Activated CD8-positive, alpha-beta memory T cell treated with anti-CD3 and anti-CD28 coated beads, Interleukin-2, amount 50 U/mL, for 4 hours (primary cell): ENCODE data around the gene FNDC4.
A peak's percentile ranks its signal among the peaks of the same experiment; 100 is the strongest.

Experiments used
- DNase-seq: peaks from one replicate; pipeline ENCODE4 v3.0.0-alpha.2; 2020

Gene FNDC4

DNA sequence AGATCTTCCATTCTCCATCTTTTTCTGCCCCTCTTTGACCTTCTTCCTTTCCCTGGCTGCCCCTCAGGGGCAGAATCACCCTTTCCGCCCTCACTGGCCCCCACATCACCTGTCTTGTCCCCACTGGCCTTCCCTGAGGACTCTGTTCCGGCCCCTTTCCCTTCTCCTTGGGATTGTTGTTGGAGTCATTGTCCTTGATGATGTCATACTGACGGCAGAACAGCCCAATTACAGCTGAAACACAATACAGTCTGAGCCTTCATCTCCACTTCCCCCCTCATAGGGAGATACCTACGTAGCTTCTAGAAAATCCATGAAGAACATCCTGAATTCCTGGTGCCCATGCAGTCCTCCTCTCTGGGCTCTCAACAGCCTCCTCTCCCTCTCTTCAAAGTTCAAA, 2.4 kb downstream of the FNDC4 start:
- no peak for DNase-seq

DNA sequence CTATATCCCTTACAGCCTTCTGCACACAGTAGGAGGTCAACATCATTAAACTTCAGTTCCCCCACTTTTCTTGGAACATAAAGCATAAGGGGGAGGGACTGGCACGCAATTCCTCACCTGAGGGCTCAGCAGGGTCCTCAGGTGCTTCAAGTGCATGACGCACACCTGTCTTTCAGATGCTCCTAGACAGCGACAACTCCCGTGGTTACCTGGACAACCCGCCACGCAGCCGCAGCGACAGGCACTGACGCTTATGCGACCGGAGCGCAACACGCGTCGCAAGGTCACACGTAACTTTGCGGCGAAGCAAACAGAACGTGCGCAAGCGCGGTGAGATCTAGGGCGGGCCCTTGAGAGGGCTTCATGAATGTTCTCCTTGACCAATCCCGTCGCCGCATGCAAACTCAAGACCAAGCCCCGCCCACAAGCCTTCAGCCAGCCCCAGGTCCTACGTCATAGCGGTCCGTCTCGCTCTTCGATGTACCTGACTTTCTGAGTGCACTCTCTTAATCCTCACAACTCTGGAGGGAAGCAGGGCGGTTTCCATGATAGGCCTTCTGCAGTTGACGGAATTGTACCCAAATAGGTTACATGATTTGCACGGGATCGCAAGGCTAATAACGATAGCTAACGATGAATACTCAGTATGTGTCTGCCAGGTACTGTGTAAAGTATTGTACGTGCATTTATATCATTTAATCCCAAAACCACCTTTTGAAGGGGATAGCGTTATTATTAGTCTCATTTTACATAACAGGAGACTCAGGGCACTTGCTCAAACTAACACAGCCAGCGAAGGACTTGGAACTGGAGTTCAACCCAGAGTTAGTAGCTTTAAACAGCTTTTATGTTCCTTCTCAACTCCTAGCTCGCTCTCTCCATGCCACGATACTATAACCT, 5.3 kb downstream of the FNDC4 start, which contains the start of gene IFT172:
TSS of gene IFT172 (minus strand) at position 246 of the 900 bp plus-strand sequence. CDS start at position 156, 90 bp downstream.
- peak; percentile 98 for DNase-seq

DNA sequence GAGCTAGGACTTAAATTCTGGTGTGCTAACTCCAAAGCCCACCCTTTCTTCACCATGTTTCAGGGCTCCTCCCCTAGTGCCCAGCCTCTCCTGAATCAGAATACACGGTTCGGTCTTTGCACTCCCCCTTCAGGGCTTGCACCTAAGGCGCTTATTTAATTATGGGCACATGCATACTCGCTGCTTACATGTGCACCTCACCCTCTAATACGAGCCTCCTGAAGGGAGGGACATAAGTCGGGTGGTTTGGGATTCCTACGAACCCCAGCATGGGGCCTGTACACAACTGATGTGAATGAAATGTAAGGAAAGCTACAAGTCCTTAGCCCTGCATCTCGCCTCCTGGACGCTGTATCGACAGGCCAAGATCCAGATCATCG, 5.9 kb downstream of the FNDC4 start:
- no peak for DNase-seq

DNA sequence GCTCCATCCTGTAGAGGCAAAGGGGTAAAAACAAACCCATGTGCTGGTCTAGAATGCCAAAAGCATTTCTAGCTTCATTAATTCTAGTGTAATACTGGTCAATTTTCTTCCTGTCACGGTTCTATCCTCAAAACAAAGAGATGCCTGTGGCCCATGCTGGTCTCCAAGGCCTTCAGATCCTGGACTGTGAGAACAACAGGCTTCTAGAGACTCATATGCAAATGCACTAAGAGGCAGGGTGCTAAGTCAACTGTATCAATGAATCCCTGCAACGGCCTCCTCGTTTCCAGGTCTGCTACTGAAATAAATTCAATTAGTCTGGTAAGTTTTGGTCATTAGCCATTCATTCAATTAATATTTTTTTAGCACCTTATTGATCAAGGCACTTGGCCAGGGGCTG, 9.5 kb downstream of the FNDC4 start:
- no peak for DNase-seq

DNA sequence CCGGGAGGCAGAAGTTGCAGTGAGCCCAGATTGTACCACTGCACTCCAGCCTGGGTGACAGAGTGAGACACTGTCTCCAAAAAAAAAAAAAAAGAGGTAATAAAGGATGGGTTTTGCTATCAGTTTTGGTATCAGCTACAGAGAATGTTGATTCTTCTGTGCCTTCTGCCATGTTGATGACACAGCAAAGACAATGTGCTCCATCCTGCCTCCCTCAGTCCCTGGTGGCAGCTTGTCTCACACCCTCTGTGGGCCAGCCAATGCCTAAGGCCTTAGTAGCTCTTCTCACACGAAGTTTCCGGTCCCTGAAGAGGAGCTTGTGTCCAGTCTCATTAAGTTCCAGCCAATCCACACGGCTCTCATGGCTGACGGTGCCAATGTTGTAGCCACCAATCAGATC, 23.0 kb downstream of the FNDC4 start:
- no peak for DNase-seq

DNA sequence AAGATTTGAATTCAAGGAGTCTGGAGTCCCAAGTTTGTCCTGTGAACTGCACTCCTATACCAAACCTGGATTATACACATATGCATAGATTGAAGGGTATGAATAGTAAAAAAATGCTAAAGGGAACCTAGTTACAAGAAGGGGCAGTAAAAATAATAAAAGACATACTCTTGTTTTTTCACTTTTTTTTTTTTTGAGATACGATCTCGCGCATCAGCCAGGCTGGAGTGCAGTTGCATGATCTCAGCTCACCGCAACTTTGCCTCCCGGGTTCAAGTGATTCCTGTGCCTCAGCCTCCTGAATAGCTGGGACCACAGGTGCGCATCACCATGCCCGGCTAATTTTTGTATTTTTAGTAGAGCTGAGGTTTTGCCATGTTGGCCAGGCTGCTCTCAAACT, 30.6 kb downstream of the FNDC4 start:
- DNase-seq = no peak

DNA sequence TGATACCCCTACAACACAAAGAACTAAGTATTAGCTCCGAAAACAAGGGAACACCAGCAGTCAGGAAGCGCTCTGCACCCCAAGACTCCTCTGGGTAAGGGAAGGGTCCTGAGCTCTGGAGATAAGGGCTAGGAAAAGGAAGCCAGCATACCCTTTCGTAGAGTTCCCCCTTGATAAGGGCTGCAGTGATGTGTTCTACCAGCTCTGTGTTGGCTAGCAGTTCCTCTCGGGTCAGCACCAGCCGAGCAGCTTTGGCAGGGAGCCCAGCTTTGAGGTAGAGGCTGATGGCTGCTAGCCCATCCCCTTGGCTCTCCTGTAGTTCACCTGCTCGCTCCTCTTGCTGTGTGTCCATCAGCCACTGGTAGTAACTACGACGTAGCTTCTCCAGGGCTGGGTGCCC, 33.9 kb downstream of the FNDC4 start:
- no peak for DNase-seq

DNA sequence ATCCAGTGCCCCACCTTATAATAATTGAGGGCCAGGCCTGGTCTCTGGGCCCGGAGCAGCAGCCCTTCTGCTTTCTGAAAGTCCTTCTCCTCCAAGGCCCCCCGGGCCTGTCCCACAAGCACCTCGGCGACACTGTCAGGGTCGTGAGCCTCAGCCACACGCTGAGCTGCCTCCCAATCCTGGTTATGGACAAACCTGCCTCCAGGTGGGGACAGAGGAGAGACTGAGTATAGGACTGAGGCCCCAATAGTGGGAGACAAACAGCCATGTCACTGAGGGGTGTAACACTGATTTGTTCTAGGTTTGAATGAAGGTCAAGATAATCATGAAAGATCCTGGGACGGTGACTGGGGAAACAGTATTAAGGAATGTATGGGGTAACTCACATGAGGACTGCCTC, 41.0 kb downstream of the FNDC4 start:
- DNase-seq = no peak

DNA sequence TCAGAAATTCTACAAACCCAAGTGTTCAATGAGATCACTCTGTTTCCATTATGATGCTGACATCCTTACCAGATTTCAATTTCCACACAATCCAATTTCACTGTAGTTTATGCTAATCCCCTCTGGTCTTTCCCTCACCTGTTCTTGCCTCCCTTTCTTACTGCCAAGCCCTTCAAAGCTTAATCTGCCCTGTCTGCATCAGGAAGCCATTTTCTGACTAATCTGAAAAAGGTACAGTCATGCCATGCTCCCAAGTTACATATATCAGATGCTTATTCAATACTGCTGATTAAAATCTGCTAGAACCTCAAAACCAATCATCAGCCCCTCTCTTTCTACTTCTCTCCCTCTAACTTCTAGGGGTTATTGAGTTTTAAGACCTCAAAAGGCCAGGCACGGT, 43.9 kb downstream of the FNDC4 start:
- no peak for DNase-seq

DNA sequence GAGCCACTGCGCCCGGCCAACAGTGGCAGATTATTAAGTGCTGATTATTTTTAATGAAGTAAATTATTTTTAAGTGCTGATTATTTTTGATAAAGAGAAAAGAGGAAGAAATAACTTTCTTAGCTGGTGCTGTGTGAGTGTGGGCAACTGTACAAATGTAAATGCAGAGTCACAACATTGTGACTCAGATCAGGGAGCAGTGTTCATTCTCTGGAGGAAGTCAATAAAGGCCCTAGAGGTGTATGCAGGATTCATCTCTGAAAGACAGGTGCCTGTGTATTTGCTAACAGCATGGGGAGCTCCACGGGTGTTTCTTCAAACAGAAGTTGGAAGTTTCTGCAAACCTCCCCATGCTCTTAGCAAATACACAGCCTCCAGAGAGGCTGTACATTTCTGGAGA, 46.6 kb downstream of the FNDC4 start:
- DNase-seq = no peak

DNA sequence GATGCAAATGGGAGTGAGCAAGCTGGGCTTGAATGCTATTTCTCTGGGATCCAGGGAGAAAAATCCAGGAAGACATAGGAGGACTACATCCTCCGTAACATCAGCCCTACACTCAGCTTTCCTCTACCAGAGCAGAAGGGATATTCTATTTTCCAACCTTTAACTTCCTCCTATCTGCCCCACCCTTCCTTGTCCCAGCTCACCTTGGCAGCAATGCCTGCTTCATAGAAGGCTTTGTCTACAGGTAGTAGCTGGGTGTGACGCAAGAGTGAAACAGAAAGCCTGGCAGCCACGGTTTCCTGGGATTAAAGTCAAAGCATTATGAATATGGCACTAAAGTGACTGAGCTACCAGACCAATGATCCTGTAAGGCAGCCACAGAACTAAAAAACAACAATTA, 48.9 kb downstream of the FNDC4 start:
- no peak for DNase-seq

DNA sequence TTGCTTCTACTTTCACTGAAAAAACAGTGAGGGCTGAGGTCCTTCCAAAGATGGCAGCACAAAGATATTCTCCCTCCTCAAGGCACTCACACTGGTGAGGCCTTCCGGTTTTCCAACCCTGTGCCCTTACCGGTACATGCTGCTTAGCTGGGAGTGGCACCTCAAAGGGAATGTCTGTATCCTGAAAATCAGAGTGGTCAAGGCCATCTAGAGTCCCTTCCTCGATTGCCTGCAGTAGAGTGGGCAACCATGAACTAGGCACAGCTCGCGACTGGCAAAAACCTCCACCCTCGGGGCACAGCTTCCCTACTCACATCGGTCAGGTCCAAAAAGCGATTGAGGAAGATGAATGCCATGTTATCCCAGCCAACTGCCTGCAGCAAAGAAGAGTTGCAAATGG, 49.4 kb downstream of the FNDC4 start:
- no peak for DNase-seq

DNA sequence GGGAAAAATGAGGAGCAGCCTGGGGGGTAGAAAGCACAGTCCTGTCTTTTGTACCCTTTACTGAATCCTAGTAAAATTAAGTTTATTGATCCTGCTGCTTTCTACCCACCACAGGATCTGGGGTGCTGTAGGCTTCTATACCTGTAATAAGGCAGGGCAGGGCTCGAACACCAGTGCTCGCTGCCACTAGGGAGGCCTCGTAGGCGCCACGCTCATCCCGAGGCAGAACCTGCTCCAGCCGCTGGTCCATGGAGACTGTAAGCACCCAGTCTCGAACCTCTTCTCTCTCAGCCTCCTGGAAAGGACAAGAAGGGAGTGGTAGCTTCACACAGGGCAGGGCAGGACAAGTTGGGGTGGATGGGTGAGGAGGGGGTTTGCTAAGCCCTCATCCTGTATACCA, 49.8 kb downstream of the FNDC4 start:
- no peak for DNase-seq

DNA sequence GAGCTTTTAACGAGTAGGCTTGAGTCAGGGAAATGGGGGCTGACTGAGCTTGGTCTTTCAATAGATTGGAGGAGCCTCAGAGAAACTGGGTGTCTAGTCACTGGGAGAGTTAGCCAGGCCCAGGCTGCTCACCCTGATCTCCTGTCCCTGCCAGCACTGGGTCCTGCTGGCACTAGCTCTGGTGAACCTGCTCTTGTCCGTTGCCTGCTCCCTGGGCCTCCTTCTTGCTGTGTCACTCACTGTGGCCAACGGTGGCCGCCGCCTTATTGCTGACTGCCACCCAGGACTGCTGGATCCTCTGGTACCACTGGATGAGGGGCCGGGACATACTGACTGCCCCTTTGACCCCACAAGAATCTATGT, 52.1 kb downstream of the FNDC4 start:
- no peak for DNase-seq

DNA sequence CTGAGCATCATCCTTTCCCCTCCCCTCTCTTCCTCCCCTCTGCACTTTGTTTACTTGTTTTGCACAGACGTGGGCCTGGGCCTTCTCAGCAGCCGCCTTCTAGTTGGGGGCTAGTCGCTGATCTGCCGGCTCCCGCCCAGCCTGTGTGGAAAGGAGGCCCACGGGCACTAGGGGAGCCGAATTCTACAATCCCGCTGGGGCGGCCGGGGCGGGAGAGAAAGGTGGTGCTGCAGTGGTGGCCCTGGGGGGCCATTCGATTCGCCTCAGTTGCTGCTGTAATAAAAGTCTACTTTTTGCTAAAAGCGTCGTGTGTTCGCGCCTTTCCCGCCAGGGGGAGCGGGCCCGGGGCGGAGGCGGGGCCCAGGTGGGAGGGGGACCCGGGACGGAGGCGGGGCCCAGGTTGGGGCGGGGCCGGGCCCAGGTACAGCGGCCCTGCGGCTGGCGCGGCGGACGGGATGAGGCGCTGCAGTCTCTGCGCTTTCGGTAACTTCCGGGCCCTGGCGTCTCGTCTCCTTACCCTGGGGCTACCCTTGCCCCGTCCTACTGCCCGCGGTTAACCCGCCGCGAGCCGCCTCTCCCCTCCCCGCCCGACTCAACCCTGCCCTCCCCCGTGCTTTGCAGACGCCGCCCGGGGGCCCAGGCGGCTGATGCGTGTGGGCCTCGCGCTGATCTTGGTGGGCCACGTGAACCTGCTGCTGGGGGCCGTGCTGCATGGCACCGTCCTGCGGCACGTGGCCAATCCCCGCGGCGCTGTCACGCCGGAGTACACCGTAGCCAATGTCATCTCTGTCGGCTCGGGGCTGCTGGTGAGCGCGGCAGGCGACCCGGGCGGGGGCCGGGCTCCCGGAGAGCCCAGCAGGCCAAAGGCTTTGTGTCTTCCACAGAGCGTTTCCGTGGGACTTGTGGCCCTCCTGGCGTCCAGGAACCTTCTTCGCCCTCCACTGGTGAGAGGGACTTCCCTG, 52.8 kb downstream of the FNDC4 start, which contains the start of gene KRTCAP3:
TSS of gene KRTCAP3 (plus strand) at position 424 of the 962 bp plus-strand sequence. CDS start at position 456, 32 bp downstream.
- peak; percentile 59 for DNase-seq
